ENCODE measurements around the gene IZUMO1R.
A peak's percentile ranks its signal among the peaks of the same experiment; 100 is the strongest.
"Not testable (repeated sequence)": the region's sequence is repeated elsewhere in the genome, so short reads cannot be mapped to it uniquely, and the experiment has no call there.

IZUMO1R gene

GRCh38 chr11:94326947-94327346 is 22.6 kb downstream of the IZUMO1R start:
- no peak for DNase-seq (ENCODE audit: low spot score)

- no peak for DNase-seq (ENCODE audit: low spot score)
These were observed 24.3 kb downstream of the IZUMO1R start for GRCh38 chr11:94328587-94329080.

- no peak for DNase-seq (ENCODE audit: low spot score)
These were observed 25.1 kb downstream of the IZUMO1R start for GRCh38 chr11:94329501-94329900.

DNA sequence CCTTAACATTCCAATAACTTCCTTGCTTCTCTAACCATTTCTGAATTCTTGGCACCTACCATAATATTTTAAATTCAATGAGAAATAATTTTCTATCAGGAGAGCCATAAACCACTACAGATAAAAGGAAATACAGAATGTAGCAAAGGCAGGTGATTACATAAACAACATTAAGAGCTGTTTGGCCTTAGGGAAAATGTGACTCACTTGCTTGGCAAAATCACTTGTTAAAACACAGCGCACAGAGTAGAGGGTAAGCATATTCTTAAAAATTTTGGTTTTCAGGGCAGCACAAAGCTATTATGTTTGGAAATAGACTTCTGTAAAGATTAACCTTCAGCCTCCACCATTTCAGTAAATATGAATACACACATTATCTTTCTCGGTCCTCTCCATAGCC is 26.4 kb downstream of the IZUMO1R start:
- no peak for DNase-seq (ENCODE audit: low spot score)

DNA sequence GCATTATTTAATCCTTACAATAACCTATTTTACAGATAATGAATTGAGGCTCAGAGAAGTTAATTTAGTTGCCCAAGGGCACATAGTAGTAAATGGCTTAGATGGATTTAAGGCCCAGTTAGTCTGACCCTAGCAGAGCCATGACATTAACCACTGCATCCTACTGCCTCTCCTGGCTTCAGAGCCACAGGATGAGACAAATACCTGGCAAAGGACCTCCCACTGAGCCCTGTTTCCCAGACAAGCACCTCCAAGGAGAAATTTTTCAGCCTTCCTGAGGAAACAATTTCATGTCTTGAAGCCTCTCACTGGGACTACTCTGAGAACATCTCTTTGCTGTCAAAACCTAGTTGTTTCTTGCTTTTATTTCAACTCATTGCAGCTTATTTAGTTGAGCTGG is 28.4 kb downstream of the IZUMO1R start:
- DNase-seq (ENCODE audit: low spot score): no peak

DNA sequence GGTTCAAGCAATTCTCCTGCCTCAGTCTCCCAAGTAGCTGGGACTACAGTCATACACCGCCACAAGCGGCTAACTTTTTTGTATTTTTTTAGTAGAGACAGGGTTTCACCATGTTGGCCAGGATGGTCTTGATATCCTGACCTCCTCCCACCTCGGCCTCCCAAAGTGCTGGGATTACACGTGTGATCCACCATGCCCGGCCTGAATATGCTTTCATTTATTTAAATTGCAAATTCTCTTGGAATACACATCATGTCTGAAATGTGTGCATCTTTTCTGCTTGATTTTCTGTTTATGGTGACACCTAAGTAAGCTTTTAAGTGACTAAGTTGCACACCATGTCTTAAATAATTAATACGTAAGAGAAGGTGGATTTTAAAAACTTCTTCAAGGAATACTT is 31.7 kb downstream of the IZUMO1R start:
- DNase-seq (ENCODE audit: low spot score): no peak

DNA sequence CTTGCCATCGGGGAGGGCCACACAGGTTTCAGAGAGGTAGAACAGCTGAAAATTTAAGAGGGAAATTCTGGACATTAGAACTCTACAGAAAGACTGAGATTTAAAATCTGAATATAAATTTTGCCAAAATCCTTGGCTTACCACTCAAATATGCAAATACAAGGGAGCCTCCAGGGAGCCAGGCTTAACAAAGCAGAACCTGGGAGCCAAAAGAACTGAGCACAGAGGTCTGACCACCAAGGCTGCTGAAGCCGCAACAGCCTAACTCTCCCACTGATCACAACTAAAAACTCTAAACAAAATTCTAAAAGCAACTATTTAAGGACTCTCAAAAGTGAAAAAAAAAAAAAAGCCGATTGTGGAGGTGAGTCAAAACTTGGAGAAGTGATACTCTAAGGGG is 34.3 kb downstream of the IZUMO1R start:
- DNase-seq (ENCODE audit: low spot score): no peak

DNA sequence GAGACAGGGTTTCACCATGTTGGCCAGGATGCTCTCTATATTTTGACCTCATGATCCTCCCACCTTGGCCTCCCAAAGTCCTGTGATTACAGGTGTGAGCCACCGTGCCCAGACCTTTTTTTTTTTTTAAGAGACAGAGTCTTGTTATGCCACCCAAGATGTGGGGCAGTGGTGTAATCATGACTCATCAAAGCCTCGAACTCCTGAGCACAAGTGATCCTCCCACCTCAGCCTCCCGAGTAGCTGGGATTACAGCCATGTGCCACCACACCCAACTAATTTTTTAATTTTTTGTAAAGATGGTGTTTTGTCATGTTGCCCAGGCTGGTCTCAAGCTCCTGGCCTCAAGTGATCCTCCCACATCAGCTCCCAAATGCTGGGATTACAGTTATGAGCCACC is 37.9 kb downstream of the IZUMO1R start:
- no peak for DNase-seq (ENCODE audit: low spot score)

GRCh38 chr11:94343495-94343894 is 39.1 kb downstream of the IZUMO1R start:
- no peak for DNase-seq (ENCODE audit: low spot score)

DNA sequence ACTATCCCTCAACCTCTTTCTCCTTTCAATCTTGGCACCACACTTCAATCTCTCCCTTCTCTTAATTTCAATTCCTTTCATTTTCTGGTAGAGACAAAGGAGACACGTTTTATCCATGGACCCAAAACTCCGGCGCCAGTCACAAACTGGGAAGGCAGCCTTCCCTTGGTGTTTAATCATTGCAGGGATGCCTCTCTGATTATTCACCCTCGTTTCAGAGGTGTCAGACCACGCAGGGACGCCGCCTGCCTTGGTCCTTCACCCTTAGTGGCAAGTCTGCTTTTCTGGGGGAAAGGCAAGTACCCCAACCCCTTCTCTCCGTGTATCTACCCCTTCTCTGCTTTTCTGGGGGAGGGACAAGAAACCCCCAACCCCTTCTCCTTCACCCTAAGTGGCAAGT is 41.9 kb downstream of the IZUMO1R start:
- not testable (repeated sequence) for DNase-seq (ENCODE audit: low spot score)

DNA sequence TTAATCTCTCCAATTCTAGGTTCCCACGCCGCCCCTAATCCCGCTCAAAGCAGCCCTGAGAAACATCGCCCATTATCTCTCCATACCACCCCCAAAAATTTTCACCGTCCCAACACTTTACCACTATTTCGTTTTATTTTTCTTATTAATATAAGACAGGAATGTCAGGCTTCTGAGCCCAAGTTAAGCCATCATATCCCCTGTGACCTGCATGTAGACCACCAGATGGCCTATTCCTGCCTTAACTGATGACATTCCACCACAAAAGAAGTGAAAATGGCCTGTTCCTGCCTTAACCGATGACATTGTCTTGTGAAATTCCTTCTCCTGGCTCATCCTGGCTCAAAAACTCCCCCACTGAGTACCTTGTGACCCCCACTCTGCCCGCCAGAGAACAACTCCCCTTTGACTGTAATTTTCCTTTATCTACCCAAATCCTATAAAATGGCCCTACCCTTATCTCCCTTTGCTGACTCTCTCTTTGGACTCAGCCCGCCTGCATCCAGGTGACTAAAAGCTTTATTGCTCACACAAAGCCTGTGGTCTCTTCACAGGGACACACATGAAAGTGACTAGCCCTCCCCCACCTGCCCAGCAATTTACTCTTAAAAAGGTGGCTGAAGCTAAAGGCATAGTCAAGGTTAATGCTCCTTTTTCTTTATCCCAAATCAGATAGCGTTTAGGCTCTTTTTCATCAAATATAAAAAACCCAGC is 46.6 kb downstream of the IZUMO1R start:
- peak; percentile 72 for DNase-seq (ENCODE audit: low spot score)

All from SW480 (cell line).